GM23338 (cell line): ENCODE measurements around the gene SRP68. TPM values are rescaled to one million over a fixed set of nuclear protein-coding genes. Genes with fewer than 3 reads are reported as not detected.

Experiments used
- ATAC-seq: fragments of 200-7000 bp; cut with Tn5 transposase; 3 replicates; pipeline ENCODE4 v1.9.1; 2020
- DNase-seq: peaks from one replicate; pipeline ENCODE4 v3.0.0-alpha.2; 2015; ENCODE audit warnings: low spot score
- H2AFZ ChIP-seq: fragments of 200-600 bp; sonication (generic); 2 replicates; pipeline ENCODE4 v1.8.0; 2016; ENCODE audit warnings: antibody characterized with exemption, mild to moderate bottlenecking, moderate library complexity
- H3F3A ChIP-seq: fragments of 200-600 bp; sonication (generic); replicated peaks from 2 replicates; pipeline ENCODE4 v1.8.0; 2017; ENCODE audit warnings: antibody characterized with exemption, mixed run types, low read depth
- H3K27ac ChIP-seq: fragments of 200-600 bp; sonication (generic); 2 replicates; pipeline ENCODE4 v1.6.1; 2016; ENCODE audit warnings: low read depth
- H3K27me3 ChIP-seq: fragments of 200-600 bp; sonication (generic); 2 replicates; pipeline ENCODE4 v1.8.0; 2016; ENCODE audit warnings: mild to moderate bottlenecking, mixed run types, moderate library complexity; ENCODE audit not compliant: insufficient read depth
- H3K36me3 ChIP-seq: fragments of 200-600 bp; sonication (generic); 2 replicates; pipeline ENCODE4 v1.8.0; 2016; ENCODE audit warnings: mild to moderate bottlenecking; ENCODE audit not compliant: insufficient read depth
- H3K4me1 ChIP-seq: fragments of 200-600 bp; sonication (generic); 2 replicates; pipeline ENCODE4 v1.8.0; 2016; ENCODE audit warnings: mild to moderate bottlenecking, moderate library complexity; ENCODE audit not compliant: insufficient read depth
- H3K4me2 ChIP-seq: fragments of 200-600 bp; sonication (generic); 2 replicates; pipeline ENCODE4 v1.7.1; 2017; ENCODE audit warnings: mixed run types
- H3K4me3 ChIP-seq: fragments of 200-600 bp; sonication (generic); 2 replicates; pipeline ENCODE4 v1.6.1; 2016; ENCODE audit warnings: mixed run types
- H3K79me2 ChIP-seq: fragments of 200-600 bp; sonication (generic); replicated peaks from 2 replicates; pipeline ENCODE4 v1.8.0; 2017; ENCODE audit warnings: mild to moderate bottlenecking; ENCODE audit not compliant: insufficient read depth
- H3K9me2 ChIP-seq: fragments of 200-600 bp; sonication (generic); 2 replicates; pipeline ENCODE4 v1.8.0; 2017; ENCODE audit not compliant: insufficient read depth
- H4K20me1 ChIP-seq: fragments of 200-600 bp; sonication (generic); replicated peaks from 2 replicates; pipeline ENCODE4 v1.8.0; 2017; ENCODE audit warnings: mild to moderate bottlenecking; ENCODE audit not compliant: insufficient read depth
- H3K27ac Mint-ChIP-seq: 2 replicates; pipeline ENCODE4 v1.8.0; 2020; ENCODE audit warnings: inconsistent platforms, mild to moderate bottlenecking, moderate library complexity, mixed read lengths
- H3K27me3 Mint-ChIP-seq: 3 replicates; pipeline ENCODE4 v1.8.0; 2022; ENCODE audit warnings: low read depth, mild to moderate bottlenecking, moderate library complexity, mixed read lengths, inconsistent platforms; ENCODE audit not compliant: insufficient read depth, poor library complexity
- H3K36me3 Mint-ChIP-seq: 3 replicates; pipeline ENCODE4 v1.8.0; 2021; ENCODE audit warnings: low read depth, mild to moderate bottlenecking, inconsistent platforms, moderate library complexity, mixed read lengths
- H3K4me1 Mint-ChIP-seq: 3 replicates; pipeline ENCODE4 v1.8.0; 2020; ENCODE audit warnings: mild to moderate bottlenecking, inconsistent platforms, mixed read lengths
- H3K4me3 Mint-ChIP-seq: 3 replicates; pipeline ENCODE4 v1.8.0; 2021; ENCODE audit warnings: moderate library complexity, mild to moderate bottlenecking, inconsistent platforms, mixed read lengths
- H3K9me3 Mint-ChIP-seq: 3 replicates; pipeline ENCODE4 v1.8.0; 2020; ENCODE audit warnings: moderate library complexity, mild to moderate bottlenecking, inconsistent platforms, mixed read lengths
- CREB1 ChIP-seq: fragments of 250-450 bp; sonication (Bioruptor Pico); IDR thresholded peaks from 2 replicates; pipeline ENCODE4 v1.5.0; 2020; ENCODE audit warnings: low read depth, mild to moderate bottlenecking, moderate library complexity
- EZH2 ChIP-seq: fragments of 200-600 bp; sonication (generic); IDR thresholded peaks from one replicate; pipeline ENCODE4 v1.8.0; 2017; ENCODE audit warnings: antibody characterized with exemption, mild to moderate bottlenecking, low read depth; ENCODE audit not compliant: unreplicated experiment
- EZH2phosphoT487 ChIP-seq: fragments of 200-600 bp; sonication (generic); IDR thresholded peaks from one replicate; pipeline ENCODE4 v1.8.1; 2018; ENCODE audit warnings: antibody characterized with exemption; ENCODE audit not compliant: unreplicated experiment
- JUNB ChIP-seq: IDR thresholded peaks from one replicate; pipeline ENCODE4 v1.6.1; 2016; ENCODE audit warnings: antibody characterized with exemption; ENCODE audit not compliant: unreplicated experiment
- NANOG ChIP-seq: IDR thresholded peaks from 2 replicates; pipeline ENCODE4 v1.6.1; 2016; ENCODE audit warnings: antibody characterized with exemption, borderline replicate concordance
- POLR2AphosphoS5 ChIP-seq: IDR thresholded peaks from 2 replicates; pipeline ENCODE4 v1.6.1; 2016; ENCODE audit warnings: antibody characterized with exemption, low read depth
- STAT1 ChIP-seq: IDR thresholded peaks from one replicate; pipeline ENCODE4 v1.6.1; 2016; ENCODE audit warnings: antibody characterized with exemption; ENCODE audit not compliant: unreplicated experiment
- ZNF114 ChIP-seq: fragments of 250-450 bp; sonication (Bioruptor Pico); IDR thresholded peaks from 2 replicates; pipeline ENCODE4 v1.5.0; 2020; ENCODE audit warnings: mild to moderate bottlenecking, moderate library complexity
- ZNF331 ChIP-seq: fragments of 250-450 bp; sonication (Bioruptor Pico); IDR thresholded peaks from 2 replicates; pipeline ENCODE4 v1.5.0; 2020; ENCODE audit warnings: low read depth, mild to moderate bottlenecking, moderate library complexity
- polyA plus RNA-seq: library from polyadenylated mRNA; unstranded; fragments of >200 nt; fragmentation: Nextera tagmentation; extraction: Ambion mirVana; gene quantifications from 2 replicates; pipeline ENCODE4 v1.2.1, GENCODE V29; 2016
- total RNA-seq: library from RNA; depleted of rRNA; stranded (reverse); fragments of >200 nt; shearing (Covaris generic); gene quantifications from 2 replicates; pipeline ENCODE4 v1.2.3, GENCODE V29; 2014
- TF ChIP-seq, protein P1 (sequence below): IDR thresholded peaks from 2 replicates; pipeline ENCODE4 v1.6.1; 2016; ENCODE audit warnings: antibody characterized with exemption
- TF ChIP-seq, protein P2 (sequence below), 2 experiments: fragments of 200-600 bp in 1 of 2; sonication (generic) in 1 of 2; conservative IDR thresholded peaks; 2 replicates each; pipeline versions ENCODE4 v1.5.1 to v1.6.1; 2016 to 2017; ENCODE audit warnings: antibody characterized with exemption in 2 of 2, low read depth in 2 of 2, mild to moderate bottlenecking in 2 of 2, moderate library complexity in 1 of 2
- TF ChIP-seq, protein P3 (sequence below): fragments of 250-450 bp; sonication (Bioruptor Pico); IDR thresholded peaks from 2 replicates; pipeline ENCODE4 v1.5.0; 2020; ENCODE audit warnings: mild to moderate bottlenecking, moderate library complexity
- TF ChIP-seq, protein P4 (sequence below): IDR thresholded peaks from one replicate; pipeline ENCODE4 v1.6.1; 2018; ENCODE audit warnings: antibody characterized with exemption; ENCODE audit not compliant: unreplicated experiment

The SRP68 gene
- total and polyA plus RNA-seq, 2 experiments from 2014 or later: 30.7 to 62.8 TPM

DNA sequence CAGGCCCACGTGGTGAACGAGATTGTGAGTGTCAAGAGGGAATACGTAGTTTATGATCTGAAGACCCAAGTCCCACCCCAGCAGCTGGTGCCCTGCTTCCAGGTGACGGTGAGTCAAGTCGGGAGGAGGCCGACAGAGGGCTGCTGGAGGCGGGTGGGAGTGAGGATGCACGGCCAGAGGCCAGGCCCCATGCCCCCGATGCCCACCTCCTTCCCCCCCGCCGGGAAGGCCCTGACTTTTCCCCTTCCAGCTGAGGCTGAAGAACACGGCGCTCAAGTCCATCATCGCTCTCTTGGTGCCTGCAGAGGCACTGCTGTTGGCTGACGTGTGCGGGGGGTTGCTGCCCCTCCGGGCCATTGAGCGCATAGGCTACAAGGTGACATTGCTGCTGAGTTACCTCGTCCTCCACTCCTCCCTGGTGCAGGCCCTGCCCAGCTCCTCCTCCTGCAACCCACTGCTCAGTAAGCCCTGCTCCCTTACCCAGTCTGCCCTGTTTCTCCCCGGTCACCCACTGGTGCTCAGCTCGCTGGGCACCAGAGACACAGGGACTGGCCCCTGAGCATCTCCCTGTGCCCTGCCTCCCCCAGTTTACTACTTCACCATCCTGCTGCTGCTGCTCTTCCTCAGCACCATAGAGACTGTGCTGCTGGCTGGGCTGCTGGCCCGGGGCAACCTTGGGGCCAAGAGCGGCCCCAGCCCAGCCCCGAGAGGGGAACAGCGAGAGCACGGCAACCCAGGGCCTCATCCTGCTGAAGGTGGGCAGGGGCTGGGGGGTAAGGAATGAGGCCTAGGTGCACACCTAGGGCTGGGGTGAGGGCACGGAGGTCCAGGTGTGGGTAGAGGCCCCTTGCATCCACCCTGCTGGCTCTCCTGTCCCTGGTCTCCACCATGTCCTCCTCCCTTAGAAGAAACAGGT is 9.2 kb upstream of the SRP68 start:
- H3K4me1 Mint-ChIP-seq: peaks cover 39% of the 10 kb centered on the region
- TF ChIP-seq, protein P1, sequence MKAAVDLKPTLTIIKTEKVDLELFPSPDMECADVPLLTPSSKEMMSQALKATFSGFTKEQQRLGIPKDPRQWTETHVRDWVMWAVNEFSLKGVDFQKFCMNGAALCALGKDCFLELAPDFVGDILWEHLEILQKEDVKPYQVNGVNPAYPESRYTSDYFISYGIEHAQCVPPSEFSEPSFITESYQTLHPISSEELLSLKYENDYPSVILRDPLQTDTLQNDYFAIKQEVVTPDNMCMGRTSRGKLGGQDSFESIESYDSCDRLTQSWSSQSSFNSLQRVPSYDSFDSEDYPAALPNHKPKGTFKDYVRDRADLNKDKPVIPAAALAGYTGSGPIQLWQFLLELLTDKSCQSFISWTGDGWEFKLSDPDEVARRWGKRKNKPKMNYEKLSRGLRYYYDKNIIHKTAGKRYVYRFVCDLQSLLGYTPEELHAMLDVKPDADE: no peak
- TF ChIP-seq EZH2phosphoT487 (no peak), ZNF331 (CRISPR knock-in tag) (no peak), ZNF114 (CRISPR knock-in tag) (no peak), NANOG (no peak), JUNB (no peak), CREB1 (CRISPR knock-in tag) (no peak), POLR2AphosphoS5 (no peak), EZH2 (no peak), STAT1 (no peak)
- TF ChIP-seq, protein P2, sequence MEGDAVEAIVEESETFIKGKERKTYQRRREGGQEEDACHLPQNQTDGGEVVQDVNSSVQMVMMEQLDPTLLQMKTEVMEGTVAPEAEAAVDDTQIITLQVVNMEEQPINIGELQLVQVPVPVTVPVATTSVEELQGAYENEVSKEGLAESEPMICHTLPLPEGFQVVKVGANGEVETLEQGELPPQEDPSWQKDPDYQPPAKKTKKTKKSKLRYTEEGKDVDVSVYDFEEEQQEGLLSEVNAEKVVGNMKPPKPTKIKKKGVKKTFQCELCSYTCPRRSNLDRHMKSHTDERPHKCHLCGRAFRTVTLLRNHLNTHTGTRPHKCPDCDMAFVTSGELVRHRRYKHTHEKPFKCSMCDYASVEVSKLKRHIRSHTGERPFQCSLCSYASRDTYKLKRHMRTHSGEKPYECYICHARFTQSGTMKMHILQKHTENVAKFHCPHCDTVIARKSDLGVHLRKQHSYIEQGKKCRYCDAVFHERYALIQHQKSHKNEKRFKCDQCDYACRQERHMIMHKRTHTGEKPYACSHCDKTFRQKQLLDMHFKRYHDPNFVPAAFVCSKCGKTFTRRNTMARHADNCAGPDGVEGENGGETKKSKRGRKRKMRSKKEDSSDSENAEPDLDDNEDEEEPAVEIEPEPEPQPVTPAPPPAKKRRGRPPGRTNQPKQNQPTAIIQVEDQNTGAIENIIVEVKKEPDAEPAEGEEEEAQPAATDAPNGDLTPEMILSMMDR (conservative IDR thresholded peaks at IDR 0.05; ENCODE audit: low read depth in 2 of 2): no peak
- TF ChIP-seq, protein P3, sequence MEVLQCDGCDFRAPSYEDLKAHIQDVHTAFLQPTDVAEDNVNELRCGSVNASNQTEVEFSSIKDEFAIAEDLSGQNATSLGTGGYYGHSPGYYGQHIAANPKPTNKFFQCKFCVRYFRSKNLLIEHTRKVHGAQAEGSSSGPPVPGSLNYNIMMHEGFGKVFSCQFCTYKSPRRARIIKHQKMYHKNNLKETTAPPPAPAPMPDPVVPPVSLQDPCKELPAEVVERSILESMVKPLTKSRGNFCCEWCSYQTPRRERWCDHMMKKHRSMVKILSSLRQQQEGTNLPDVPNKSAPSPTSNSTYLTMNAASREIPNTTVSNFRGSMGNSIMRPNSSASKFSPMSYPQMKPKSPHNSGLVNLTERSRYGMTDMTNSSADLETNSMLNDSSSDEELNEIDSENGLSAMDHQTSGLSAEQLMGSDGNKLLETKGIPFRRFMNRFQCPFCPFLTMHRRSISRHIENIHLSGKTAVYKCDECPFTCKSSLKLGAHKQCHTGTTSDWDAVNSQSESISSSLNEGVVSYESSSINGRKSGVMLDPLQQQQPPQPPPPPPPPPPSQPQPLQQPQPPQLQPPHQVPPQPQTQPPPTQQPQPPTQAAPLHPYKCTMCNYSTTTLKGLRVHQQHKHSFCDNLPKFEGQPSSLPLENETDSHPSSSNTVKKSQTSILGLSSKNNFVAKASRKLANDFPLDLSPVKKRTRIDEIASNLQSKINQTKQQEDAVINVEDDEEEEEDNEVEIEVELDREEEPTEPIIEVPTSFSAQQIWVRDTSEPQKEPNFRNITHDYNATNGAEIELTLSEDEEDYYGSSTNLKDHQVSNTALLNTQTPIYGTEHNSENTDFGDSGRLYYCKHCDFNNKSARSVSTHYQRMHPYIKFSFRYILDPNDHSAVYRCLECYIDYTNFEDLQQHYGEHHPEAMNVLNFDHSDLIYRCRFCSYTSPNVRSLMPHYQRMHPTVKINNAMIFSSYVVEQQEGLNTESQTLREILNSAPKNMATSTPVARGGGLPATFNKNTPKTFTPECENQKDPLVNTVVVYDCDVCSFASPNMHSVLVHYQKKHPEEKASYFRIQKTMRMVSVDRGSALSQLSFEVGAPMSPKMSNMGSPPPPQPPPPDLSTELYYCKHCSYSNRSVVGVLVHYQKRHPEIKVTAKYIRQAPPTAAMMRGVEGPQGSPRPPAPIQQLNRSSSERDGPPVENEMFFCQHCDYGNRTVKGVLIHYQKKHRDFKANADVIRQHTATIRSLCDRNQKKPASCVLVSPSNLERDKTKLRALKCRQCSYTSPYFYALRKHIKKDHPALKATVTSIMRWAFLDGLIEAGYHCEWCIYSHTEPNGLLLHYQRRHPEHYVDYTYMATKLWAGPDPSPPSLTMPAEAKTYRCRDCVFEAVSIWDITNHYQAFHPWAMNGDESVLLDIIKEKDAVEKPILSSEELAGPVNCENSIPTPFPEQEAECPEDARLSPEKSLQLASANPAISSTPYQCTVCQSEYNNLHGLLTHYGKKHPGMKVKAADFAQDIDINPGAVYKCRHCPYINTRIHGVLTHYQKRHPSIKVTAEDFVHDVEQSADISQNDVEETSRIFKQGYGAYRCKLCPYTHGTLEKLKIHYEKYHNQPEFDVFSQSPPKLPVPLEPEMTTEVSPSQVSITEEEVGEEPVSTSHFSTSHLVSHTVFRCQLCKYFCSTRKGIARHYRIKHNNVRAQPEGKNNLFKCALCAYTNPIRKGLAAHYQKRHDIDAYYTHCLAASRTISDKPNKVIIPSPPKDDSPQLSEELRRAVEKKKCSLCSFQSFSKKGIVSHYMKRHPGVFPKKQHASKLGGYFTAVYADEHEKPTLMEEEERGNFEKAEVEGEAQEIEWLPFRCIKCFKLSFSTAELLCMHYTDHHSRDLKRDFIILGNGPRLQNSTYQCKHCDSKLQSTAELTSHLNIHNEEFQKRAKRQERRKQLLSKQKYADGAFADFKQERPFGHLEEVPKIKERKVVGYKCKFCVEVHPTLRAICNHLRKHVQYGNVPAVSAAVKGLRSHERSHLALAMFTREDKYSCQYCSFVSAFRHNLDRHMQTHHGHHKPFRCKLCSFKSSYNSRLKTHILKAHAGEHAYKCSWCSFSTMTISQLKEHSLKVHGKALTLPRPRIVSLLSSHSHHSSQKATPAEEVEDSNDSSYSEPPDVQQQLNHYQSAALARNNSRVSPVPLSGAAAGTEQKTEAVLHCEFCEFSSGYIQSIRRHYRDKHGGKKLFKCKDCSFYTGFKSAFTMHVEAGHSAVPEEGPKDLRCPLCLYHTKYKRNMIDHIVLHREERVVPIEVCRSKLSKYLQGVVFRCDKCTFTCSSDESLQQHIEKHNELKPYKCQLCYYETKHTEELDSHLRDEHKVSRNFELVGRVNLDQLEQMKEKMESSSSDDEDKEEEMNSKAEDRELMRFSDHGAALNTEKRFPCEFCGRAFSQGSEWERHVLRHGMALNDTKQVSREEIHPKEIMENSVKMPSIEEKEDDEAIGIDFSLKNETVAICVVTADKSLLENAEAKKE (CRISPR knock-in tag): no peak
- TF ChIP-seq, protein P4, sequence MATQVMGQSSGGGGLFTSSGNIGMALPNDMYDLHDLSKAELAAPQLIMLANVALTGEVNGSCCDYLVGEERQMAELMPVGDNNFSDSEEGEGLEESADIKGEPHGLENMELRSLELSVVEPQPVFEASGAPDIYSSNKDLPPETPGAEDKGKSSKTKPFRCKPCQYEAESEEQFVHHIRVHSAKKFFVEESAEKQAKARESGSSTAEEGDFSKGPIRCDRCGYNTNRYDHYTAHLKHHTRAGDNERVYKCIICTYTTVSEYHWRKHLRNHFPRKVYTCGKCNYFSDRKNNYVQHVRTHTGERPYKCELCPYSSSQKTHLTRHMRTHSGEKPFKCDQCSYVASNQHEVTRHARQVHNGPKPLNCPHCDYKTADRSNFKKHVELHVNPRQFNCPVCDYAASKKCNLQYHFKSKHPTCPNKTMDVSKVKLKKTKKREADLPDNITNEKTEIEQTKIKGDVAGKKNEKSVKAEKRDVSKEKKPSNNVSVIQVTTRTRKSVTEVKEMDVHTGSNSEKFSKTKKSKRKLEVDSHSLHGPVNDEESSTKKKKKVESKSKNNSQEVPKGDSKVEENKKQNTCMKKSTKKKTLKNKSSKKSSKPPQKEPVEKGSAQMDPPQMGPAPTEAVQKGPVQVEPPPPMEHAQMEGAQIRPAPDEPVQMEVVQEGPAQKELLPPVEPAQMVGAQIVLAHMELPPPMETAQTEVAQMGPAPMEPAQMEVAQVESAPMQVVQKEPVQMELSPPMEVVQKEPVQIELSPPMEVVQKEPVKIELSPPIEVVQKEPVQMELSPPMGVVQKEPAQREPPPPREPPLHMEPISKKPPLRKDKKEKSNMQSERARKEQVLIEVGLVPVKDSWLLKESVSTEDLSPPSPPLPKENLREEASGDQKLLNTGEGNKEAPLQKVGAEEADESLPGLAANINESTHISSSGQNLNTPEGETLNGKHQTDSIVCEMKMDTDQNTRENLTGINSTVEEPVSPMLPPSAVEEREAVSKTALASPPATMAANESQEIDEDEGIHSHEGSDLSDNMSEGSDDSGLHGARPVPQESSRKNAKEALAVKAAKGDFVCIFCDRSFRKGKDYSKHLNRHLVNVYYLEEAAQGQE: no peak

More for the DNA sequence above, 9.2 kb upstream of the SRP68 start:
- H4K20me1 ChIP-seq: 0 out of 2 replicates have a peak, but pooled peaks cover 7% of the 10 kb centered on the region
- H3K4me3 ChIP-seq: peak overlapping the region; percentile 52; the same call in 1 of the 2 replicates
- H3K36me3 ChIP-seq: peaks cover 5% of the 10 kb centered on the region; the same call in 1 of the 2 replicates
- H3K9me2 ChIP-seq: no peaks in the 10 kb centered on the region
- H3K27ac ChIP-seq: no peak overlapping the region
- H3K36me3 Mint-ChIP-seq: peaks cover 28% of the 10 kb centered on the region
- no peak overlapping the region for H3K27ac Mint-ChIP-seq
- H3K27me3 ChIP-seq: peaks cover 34% of the 10 kb centered on the region
- peaks cover 53% of the 10 kb centered on the region for H3K27me3 Mint-ChIP-seq
- no peaks in the 10 kb centered on the region for H3K79me2 ChIP-seq
- peaks cover 20% of the 10 kb centered on the region for H3F3A ChIP-seq
- peak overlapping the region; percentile 88; the same call in 1 of the 2 replicates for H3K4me2 ChIP-seq
- peak; percentile 1; the same call in 1 of the 3 replicates for ATAC-seq
- H3K9me3 Mint-ChIP-seq: no peaks in the 10 kb centered on the region
- DNase-seq: peak; percentile 46
- H2AFZ ChIP-seq: no peak overlapping the region
- peak overlapping the region; percentile 55; the same call in 2 of the 3 replicates for H3K4me3 Mint-ChIP-seq
- H3K4me1 ChIP-seq: peaks cover 29% of the 10 kb centered on the region
